ENCODE results near the gene BOD1L2. TPM values are rescaled to one million over a fixed set of nuclear protein-coding genes. Genes with fewer than 3 reads are reported as not detected.

BOD1L2 gene
- total RNA-seq, 2 donors from 2014 or later, result not detected

- H3K4me1 ChIP-seq, result no peaks in the 10 kb centered on the region
- H3K27me3 ChIP-seq, result no peaks in the 10 kb centered on the region
- no peaks in the 10 kb centered on the region for H3K9me3 ChIP-seq
- intact Hi-C loops (cut with DNase I), result no loop called here
- no peaks in the 10 kb centered on the region for H3K36me3 ChIP-seq (replicated peaks in 1 of 2; ENCODE audit: insufficient read depth in 1 of 2, low read depth in 2 of 2)
- no peak overlapping the region for H3K4me3 ChIP-seq
- WGBS, 2 donors, result 44 to 63% methylated on average over 1 of the region's 1 CpG
- H3K27ac ChIP-seq, result no peak overlapping the region
- DNase-seq (no peak), ATAC-seq (no peak)
- TF ChIP-seq, protein P1, sequence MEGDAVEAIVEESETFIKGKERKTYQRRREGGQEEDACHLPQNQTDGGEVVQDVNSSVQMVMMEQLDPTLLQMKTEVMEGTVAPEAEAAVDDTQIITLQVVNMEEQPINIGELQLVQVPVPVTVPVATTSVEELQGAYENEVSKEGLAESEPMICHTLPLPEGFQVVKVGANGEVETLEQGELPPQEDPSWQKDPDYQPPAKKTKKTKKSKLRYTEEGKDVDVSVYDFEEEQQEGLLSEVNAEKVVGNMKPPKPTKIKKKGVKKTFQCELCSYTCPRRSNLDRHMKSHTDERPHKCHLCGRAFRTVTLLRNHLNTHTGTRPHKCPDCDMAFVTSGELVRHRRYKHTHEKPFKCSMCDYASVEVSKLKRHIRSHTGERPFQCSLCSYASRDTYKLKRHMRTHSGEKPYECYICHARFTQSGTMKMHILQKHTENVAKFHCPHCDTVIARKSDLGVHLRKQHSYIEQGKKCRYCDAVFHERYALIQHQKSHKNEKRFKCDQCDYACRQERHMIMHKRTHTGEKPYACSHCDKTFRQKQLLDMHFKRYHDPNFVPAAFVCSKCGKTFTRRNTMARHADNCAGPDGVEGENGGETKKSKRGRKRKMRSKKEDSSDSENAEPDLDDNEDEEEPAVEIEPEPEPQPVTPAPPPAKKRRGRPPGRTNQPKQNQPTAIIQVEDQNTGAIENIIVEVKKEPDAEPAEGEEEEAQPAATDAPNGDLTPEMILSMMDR (IDR thresholded peaks at IDR 0.05), result no peak
- TF ChIP-seq POLR2A (IDR thresholded peaks at IDR 0.05), result no peak
Observed at GRCh38 chr18:57195341-57195740, 48.5 kb downstream of the BOD1L2 start.

GRCh38 chr18:57197261-57197660, 50.4 kb downstream of the BOD1L2 start:
- Histone ChIP-seq H3K9me3 (no peaks in the 10 kb centered on the region), H3K4me3 (no peak overlapping the region), H3K27ac (no peak overlapping the region), H3K4me1 (no peaks in the 10 kb centered on the region), H3K27me3 (no peaks in the 10 kb centered on the region), H3K36me3 (replicated peaks in 1 of 2; ENCODE audit: insufficient read depth in 1 of 2, low read depth in 2 of 2) (no peaks in the 10 kb centered on the region)
- intact Hi-C loops (cut with DNase I), result no loop called here
- TF ChIP-seq, protein P1 (IDR thresholded peaks at IDR 0.05), result no peak
- no peak for TF ChIP-seq POLR2A (IDR thresholded peaks at IDR 0.05)
- ATAC-seq (no peak), DNase-seq (no peak)
- WGBS, 2 donors, result 33 to 46% methylated on average over 1 of the region's 1 CpG

DNA sequence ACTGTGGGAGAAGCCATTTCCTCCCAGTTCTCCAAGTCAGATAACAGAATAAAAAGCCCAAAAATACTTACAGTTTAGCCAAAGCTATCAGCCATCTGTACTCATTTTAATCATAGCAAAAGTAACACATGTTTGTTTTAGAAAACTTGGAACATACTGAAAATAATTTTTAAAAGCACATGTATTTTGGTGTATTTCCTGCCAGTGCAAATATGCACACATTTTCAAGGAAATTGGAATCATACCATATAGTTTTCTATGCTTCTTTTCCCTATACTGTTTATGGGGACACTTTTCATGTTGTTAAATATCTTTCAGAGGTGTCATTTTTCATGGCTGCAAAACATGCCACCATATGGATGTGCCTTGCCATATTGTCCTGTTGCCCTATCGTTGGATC, 51.2 kb downstream of the BOD1L2 start:
- no peak for DNase-seq
- H3K36me3 ChIP-seq (replicated peaks in 1 of 2; ENCODE audit: insufficient read depth in 1 of 2, low read depth in 2 of 2), result no peaks in the 10 kb centered on the region
- TF ChIP-seq, protein P1 (IDR thresholded peaks at IDR 0.05), result no peak
- TF ChIP-seq POLR2A (IDR thresholded peaks at IDR 0.05), result no peak
- intact Hi-C loops (cut with DNase I), result no loop called here
- no peaks in the 10 kb centered on the region for H3K4me1 ChIP-seq
- H3K9me3 ChIP-seq, result no peaks in the 10 kb centered on the region
- no peak for ATAC-seq
- whole genome bisulfite sequencing, 2 donors, result 46 to 48% methylated on average over 1 of the region's 1 CpG
- no peak overlapping the region for H3K4me3 ChIP-seq
- no peaks in the 10 kb centered on the region for H3K27me3 ChIP-seq
- no peak overlapping the region for H3K27ac ChIP-seq

Other genes with a start within 250 kb of the BOD1L2 start
- under 1 TPM; 0.52 to 0.66 TPM for gene ST8SIA3, start 205.5 kb downstream of the BOD1L2 start, total RNA-seq

All from body of pancreas (tissue), 4 donors.